Peyer's patch (tissue), 4 donors: ENCODE results near the gene GOLGA6L6. TPM values are rescaled to one million over a fixed set of nuclear protein-coding genes. Genes with fewer than 3 reads are reported as not detected.
"Not testable (repeated sequence)": the region's sequence is repeated elsewhere in the genome, so short reads cannot be mapped to it uniquely, and the experiment has no call there.

Experiments
- DNase-seq, 3 donors: peaks; one replicate each; pipeline ENCODE4 v3.0.0-alpha.2; 2017 to 2019
- H3K27ac ChIP-seq, 4 donors: fragments of 200-600 bp; sonication (generic); one replicate each; pipeline ENCODE4 v1.5.1; 2016 to 2019
- H3K27me3 ChIP-seq, 2 donors: fragments of 200-600 bp; sonication (generic); one replicate each; pipeline ENCODE4 v1.5.1; 2019
- H3K36me3 ChIP-seq, 3 donors: fragments of 200-600 bp; sonication (generic); one replicate each; pipeline ENCODE4 v1.5.1; 2016 to 2019
- H3K4me1 ChIP-seq, 4 donors: fragments of 200-600 bp; sonication (generic); one replicate each; pipeline ENCODE4 v1.5.1; 2016 to 2019
- H3K4me3 ChIP-seq, 4 donors: fragments of 200-600 bp; sonication (generic); 1 replicate in 3 of 4; 2 replicates in 1 of 4; pipeline ENCODE4 v1.5.1; 2016 to 2019; ENCODE audit warnings: mild to moderate bottlenecking in 1 of 4
- H3K9me3 ChIP-seq, 4 donors: fragments of 200-600 bp; sonication (generic); one replicate each; pipeline ENCODE4 v1.5.1; 2016 to 2019; ENCODE audit warnings: mild to moderate bottlenecking in 1 of 4
- small RNA-seq, 2 donors: library from RNA; depleted of rRNA; stranded (forward); fragments of <200 nt; gene quantifications; one replicate each; pipeline ENCODE3, GENCODE V24; 2016
- total RNA-seq, 4 donors: library from RNA; depleted of rRNA; stranded (reverse); fragments of >200 nt; gene quantifications; one replicate each; pipeline ENCODE4 v1.1.0, GENCODE V29; 2016

Gene GOLGA6L6
- total RNA-seq, 4 donors from 2014 or later: not detected

- not testable (repeated sequence) for H3K4me1 ChIP-seq, H3K27ac ChIP-seq, H3K36me3 ChIP-seq, H3K4me3 ChIP-seq, H3K9me3 ChIP-seq, H3K27me3 ChIP-seq, DNase-seq
Observed at GRCh38 chr15:20492598-20492997, 49.0 kb downstream of the GOLGA6L6 start.

- H3K9me3 ChIP-seq, H3K27me3 ChIP-seq, H3K27ac ChIP-seq, H3K4me3 ChIP-seq, H3K36me3 ChIP-seq, DNase-seq, H3K4me1 ChIP-seq: not testable (repeated sequence)
Observed at GRCh38 chr15:20489320-20489719, 52.3 kb downstream of the GOLGA6L6 start.

Small RNA genes lying within 50 kb of the gene (small RNA-seq; reads per million reads assigned to genes)
- 0 reads per million in 2 donors for gene RN7SL759P
